Activated T-cell treated with anti-CD3 and anti-CD28 coated beads, Interleukin-2, amount 50 U/mL, for 4 hours (primary cell): Measurements from ENCODE around the gene LARGE1. TPM values are rescaled to one million over a fixed set of nuclear protein-coding genes. Genes with fewer than 3 reads are reported as not detected.

Source experiments
- ATAC-seq, 2 donors: fragments of 200-7000 bp; cut with Tn5 transposase; one replicate each; pipeline ENCODE4 v1.10.0; 2021
- DNase-seq: peaks from one replicate; pipeline ENCODE4 v3.0.0-alpha.2; 2020
- H3K27me3 Mint-ChIP-seq: one replicate; pipeline ENCODE4 v1.8.0; 2021; ENCODE audit warnings: low read depth, mixed read lengths
- H3K36me3 Mint-ChIP-seq: one replicate; pipeline ENCODE4 v1.8.0; 2022; ENCODE audit warnings: mixed read lengths; ENCODE audit not compliant: insufficient read depth
- H3K4me1 Mint-ChIP-seq: one replicate; pipeline ENCODE4 v1.8.0; 2021; ENCODE audit warnings: low read depth, mixed read lengths
- H3K4me3 Mint-ChIP-seq: one replicate; pipeline ENCODE4 v1.8.0; 2021; ENCODE audit warnings: mild to moderate bottlenecking, moderate library complexity, mixed read lengths
- H3K9me3 Mint-ChIP-seq: one replicate; pipeline ENCODE4 v1.8.0; 2021; ENCODE audit warnings: mixed read lengths
- total RNA-seq, 3 donors: library from RNA; stranded (reverse); gene quantifications; one replicate each; pipeline ENCODE4 v1.2.1, GENCODE V29; 2021

LARGE1 gene
- total RNA-seq, 3 donors from 2014 or later: 0.73 to 2.2 (median 1.0) TPM

DNA sequence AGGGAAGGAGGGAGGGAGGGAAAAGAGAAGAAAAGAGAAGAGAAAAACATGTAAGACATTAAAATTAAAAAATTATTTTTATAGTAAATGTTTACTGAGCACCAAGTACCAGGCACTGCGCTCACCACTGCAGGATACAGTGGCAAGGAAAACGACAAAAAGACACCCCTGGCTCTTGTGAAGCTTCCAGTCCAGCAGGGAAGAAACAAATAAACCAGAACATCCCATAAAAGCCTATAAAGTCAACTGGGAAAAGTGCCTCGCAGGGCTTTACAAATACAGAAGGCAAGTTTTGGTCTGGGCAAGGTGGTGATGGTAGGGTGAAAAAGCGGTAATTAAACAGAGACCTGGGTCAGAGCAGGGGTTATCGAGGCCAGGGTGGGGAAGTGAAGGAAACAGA lies 33.6 kb downstream of the LARGE1 start:
- H3K27me3 Mint-ChIP-seq: no peaks in the 10 kb centered on the region
- no peak for DNase-seq
- H3K4me3 Mint-ChIP-seq: no peak overlapping the region
- no peaks in the 10 kb centered on the region for H3K4me1 Mint-ChIP-seq
- H3K36me3 Mint-ChIP-seq: no peaks in the 10 kb centered on the region
- ATAC-seq: no peak
- H3K9me3 Mint-ChIP-seq: no peaks in the 10 kb centered on the region

DNA sequence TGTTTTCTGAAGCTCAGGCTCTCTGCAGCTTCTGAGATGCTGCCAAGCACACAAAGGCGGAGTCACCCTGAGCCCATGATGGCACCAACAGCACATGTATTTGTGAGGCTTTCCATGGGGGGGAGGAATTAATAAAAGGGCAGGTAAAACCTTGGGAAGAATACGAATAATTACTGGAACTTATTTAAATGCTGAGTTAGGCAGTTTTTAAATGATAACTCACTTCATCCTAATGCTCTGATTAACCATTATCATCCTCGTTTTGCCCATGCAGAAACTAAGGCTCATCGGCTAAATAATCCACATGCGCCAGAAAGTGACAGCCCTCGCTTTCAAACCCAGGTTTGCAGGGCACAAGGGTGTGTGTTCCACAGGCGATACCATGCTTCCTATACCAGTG lies 35.4 kb downstream of the LARGE1 start:
- no peaks in the 10 kb centered on the region for H3K27me3 Mint-ChIP-seq
- no peaks in the 10 kb centered on the region for H3K9me3 Mint-ChIP-seq
- DNase-seq: no peak
- H3K4me1 Mint-ChIP-seq: no peaks in the 10 kb centered on the region
- no peaks in the 10 kb centered on the region for H3K36me3 Mint-ChIP-seq
- H3K4me3 Mint-ChIP-seq: no peak overlapping the region
- ATAC-seq: no peak

DNA sequence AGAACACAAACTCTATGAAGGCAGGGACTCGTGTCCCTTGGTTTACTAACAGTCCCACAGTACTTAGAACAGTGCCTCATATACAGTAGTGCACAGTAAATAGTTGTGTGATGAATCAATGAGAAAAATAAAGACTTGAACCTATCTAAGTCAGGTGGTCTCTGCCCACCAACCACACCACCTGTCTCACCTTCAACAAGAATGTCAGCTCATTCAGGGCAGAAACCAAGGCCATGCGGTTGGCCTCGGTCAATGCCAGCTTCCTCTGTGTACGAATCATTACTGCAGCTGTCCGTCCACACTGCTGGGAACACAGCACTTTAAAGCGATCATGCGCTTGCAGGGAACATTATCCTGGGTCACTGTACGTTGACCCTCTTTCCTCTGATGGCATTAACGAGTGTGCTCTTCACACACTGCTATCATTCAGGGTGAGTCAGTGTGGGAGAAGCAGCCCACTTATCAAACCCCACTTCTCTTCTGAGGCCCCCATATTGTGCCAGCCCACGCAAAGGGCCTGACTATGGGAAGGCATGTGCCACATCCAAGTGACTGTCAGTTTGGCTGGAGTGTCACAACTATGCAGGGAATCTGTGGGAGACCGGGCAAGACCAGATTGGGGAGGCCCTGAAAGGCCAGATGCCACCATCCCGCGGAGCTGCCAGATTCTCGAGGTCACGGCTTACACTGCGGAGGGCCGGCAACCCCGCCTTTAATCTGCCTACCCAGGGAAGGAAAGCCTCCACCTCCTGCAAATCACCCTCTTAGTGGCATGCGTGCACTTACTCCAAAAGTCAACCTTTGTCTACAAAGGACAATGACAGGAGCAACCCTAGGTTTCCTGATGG lies 36.1 kb downstream of the LARGE1 start:
- no peaks in the 10 kb centered on the region for H3K36me3 Mint-ChIP-seq
- ATAC-seq (no peak), DNase-seq (no peak)
- no peak overlapping the region for H3K4me3 Mint-ChIP-seq
- H3K27me3 Mint-ChIP-seq: no peaks in the 10 kb centered on the region
- H3K4me1 Mint-ChIP-seq: no peaks in the 10 kb centered on the region
- no peaks in the 10 kb centered on the region for H3K9me3 Mint-ChIP-seq

DNA sequence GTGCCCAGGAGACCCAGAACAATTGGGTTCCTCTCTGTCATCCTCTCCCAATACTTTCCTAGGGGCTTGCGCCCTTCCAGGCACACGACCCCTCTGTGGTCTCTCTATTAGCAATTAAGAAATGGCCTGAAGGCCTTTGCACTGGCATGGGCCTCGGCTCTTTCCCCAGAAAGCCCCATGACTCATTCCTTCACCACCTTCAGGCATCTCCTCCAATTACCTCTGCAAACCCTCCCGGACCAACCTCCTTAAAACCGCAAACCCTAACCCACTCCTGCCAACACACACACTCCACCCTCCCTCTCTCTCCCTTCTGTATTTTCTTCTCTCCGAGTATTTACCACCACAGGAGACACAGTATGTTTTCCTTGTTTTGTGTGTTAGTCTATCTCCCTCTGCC lies 36.7 kb downstream of the LARGE1 start:
- H3K9me3 Mint-ChIP-seq: no peaks in the 10 kb centered on the region
- ATAC-seq: no peak
- DNase-seq: no peak
- no peaks in the 10 kb centered on the region for H3K27me3 Mint-ChIP-seq
- H3K36me3 Mint-ChIP-seq: no peaks in the 10 kb centered on the region
- H3K4me3 Mint-ChIP-seq: no peak overlapping the region
- H3K4me1 Mint-ChIP-seq: no peaks in the 10 kb centered on the region

DNA sequence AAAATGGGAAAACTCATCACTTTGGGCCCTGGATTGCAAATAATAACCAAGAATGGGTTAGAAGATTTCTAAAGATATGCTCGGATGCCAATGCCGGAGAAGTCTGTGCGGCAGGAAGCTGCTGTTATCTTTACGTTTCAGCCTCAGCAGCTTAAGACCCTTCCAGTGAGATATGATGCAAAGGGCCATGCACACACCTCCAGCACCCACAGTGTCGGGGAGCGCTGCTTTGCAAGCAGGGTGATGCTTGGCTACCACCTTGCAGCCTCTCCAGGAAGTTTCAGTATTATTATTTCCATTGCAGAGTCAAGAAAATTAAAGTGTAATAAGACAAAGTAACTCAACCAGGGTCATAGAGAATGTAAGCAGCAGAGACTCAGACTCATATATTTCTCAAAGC lies 37.3 kb downstream of the LARGE1 start:
- Mint-ChIP-seq H3K4me1 (no peaks in the 10 kb centered on the region), H3K9me3 (no peaks in the 10 kb centered on the region), H3K4me3 (no peak overlapping the region), H3K36me3 (no peaks in the 10 kb centered on the region), H3K27me3 (no peaks in the 10 kb centered on the region)
- DNase-seq (no peak), ATAC-seq (no peak)

- no peaks in the 10 kb centered on the region for H3K4me1 Mint-ChIP-seq
These were observed 39.3 kb downstream of the LARGE1 start for GRCh38 chr22:33880986-33881385.

GRCh38 chr22:33879796-33880195 lies 40.5 kb downstream of the LARGE1 start:
- no peak overlapping the region for H3K4me3 Mint-ChIP-seq
- H3K4me1 Mint-ChIP-seq: no peaks in the 10 kb centered on the region
- H3K9me3 Mint-ChIP-seq: no peaks in the 10 kb centered on the region

More at GRCh38 chr22:33880986-33881385, 39.3 kb downstream of the LARGE1 start:
- no peaks in the 10 kb centered on the region for H3K36me3 Mint-ChIP-seq
- ATAC-seq (no peak), DNase-seq (no peak)
- no peaks in the 10 kb centered on the region for H3K27me3 Mint-ChIP-seq
- H3K9me3 Mint-ChIP-seq: no peaks in the 10 kb centered on the region
- H3K4me3 Mint-ChIP-seq: no peak overlapping the region

GRCh38 chr22:33875316-33875715 lies 45.0 kb downstream of the LARGE1 start:
- ATAC-seq (no peak), DNase-seq (no peak)
- Mint-ChIP-seq H3K9me3 (no peaks in the 10 kb centered on the region), H3K4me1 (no peaks in the 10 kb centered on the region), H3K27me3 (no peaks in the 10 kb centered on the region), H3K36me3 (no peaks in the 10 kb centered on the region), H3K4me3 (no peak overlapping the region)

More at GRCh38 chr22:33879796-33880195, 40.5 kb downstream of the LARGE1 start:
- DNase-seq (no peak), ATAC-seq (no peak)
- Mint-ChIP-seq H3K27me3 (no peaks in the 10 kb centered on the region), H3K36me3 (no peaks in the 10 kb centered on the region)

DNA sequence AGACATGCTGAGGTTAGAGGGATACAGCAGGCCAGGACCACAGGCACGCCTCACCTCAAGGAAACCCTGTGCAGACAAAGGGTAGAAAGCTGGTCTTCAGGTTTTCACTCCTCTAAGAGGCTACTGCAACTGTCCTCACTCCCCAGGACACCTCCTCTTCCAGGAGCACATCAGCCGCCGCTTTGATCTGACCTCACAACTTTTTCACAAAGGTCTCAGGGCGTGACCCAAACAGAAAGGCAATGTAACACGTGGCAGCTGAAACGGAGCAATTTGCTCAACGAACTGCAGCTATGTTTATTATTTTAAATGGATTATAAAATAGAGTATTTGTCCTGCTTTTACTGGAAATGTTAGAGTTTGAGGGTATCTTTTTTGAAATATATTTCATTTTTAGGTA lies 46.1 kb downstream of the LARGE1 start:
- Mint-ChIP-seq H3K27me3 (no peaks in the 10 kb centered on the region), H3K4me3 (no peak overlapping the region), H3K9me3 (no peaks in the 10 kb centered on the region), H3K36me3 (no peaks in the 10 kb centered on the region), H3K4me1 (no peaks in the 10 kb centered on the region)
- DNase-seq: no peak
- ATAC-seq: no peak

DNA sequence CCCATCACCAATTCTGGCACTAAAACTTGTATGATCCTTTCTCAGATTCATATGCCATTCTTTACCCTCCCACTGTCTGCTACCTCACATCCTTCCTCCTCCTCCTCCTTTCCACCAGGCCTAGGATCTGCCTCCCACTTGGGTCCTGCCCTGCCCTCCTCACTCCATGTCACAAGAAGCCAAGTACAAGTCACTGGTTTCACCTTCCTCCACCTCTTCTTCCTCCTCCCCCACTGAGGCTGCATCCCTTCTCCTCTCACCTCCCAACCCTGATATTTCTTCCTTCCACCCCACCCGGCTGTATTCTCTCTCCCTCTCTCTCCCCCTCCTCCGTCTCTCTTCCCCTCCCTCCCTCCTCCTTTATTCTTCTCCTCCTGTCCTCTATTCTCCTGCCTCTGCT lies 46.6 kb downstream of the LARGE1 start:
- H3K36me3 Mint-ChIP-seq: no peaks in the 10 kb centered on the region
- no peaks in the 10 kb centered on the region for H3K4me1 Mint-ChIP-seq
- no peaks in the 10 kb centered on the region for H3K9me3 Mint-ChIP-seq
- no peaks in the 10 kb centered on the region for H3K27me3 Mint-ChIP-seq
- DNase-seq (no peak), ATAC-seq (no peak)
- no peak overlapping the region for H3K4me3 Mint-ChIP-seq

DNA sequence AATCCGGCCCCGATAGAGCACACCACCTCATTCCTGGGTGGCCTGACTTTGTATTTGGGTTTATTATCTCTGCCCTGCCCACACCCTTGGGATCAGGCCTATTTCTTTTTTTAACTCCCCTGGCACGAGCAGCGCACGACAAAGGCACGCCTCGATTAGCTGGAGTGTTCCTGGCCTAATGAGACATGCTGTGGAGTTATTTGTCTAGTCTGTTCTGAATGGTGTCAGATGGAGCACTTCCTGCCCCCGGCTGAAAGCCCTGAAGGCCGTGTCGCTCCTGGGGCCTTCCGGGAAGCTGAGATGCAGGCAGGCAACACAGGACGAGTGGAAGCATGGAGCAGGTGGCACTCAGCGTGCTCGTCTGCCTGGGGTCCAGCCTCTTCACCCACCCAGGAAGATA lies 47.1 kb downstream of the LARGE1 start:
- Mint-ChIP-seq H3K4me1 (no peaks in the 10 kb centered on the region), H3K36me3 (no peaks in the 10 kb centered on the region), H3K4me3 (no peak overlapping the region), H3K9me3 (no peaks in the 10 kb centered on the region), H3K27me3 (no peaks in the 10 kb centered on the region)
- DNase-seq (no peak), ATAC-seq (no peak)

- Mint-ChIP-seq H3K36me3 (no peaks in the 10 kb centered on the region), H3K9me3 (no peaks in the 10 kb centered on the region)
These were observed 48.3 kb downstream of the LARGE1 start for GRCh38 chr22:33871935-33872334.

GRCh38 chr22:33869946-33870345 lies 50.3 kb downstream of the LARGE1 start:
- Mint-ChIP-seq H3K4me3 (no peak overlapping the region), H3K27me3 (no peaks in the 10 kb centered on the region), H3K9me3 (no peaks in the 10 kb centered on the region), H3K36me3 (no peaks in the 10 kb centered on the region), H3K4me1 (no peaks in the 10 kb centered on the region)
- DNase-seq (no peak), ATAC-seq (no peak)

More at GRCh38 chr22:33871935-33872334, 48.3 kb downstream of the LARGE1 start:
- no peaks in the 10 kb centered on the region for H3K4me1 Mint-ChIP-seq
- no peaks in the 10 kb centered on the region for H3K27me3 Mint-ChIP-seq
- no peak overlapping the region for H3K4me3 Mint-ChIP-seq
- no peak for DNase-seq
- no peak for ATAC-seq

DNA sequence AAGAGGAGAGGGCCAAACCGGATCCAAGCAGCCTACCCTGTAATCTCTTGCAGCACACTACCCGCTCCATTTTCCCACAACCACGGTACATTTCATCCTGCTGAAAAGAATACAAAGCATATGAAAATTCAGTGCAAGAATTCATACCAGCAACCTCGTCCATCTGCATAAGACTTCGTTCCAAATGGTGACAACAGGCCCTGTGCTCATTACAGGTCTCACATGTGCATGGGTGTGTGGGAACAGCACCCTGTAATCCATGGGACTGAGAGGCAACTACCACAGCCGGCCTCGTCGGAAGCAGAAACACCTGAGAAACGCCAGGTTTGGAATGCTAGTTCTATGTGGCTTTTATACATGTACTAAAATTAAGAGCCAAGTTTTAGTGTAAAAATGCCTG lies 52.3 kb downstream of the LARGE1 start:
- no peak for ATAC-seq
- no peaks in the 10 kb centered on the region for H3K27me3 Mint-ChIP-seq
- no peak for DNase-seq
- H3K4me3 Mint-ChIP-seq: no peak overlapping the region
- H3K9me3 Mint-ChIP-seq: no peaks in the 10 kb centered on the region
- H3K36me3 Mint-ChIP-seq: no peaks in the 10 kb centered on the region
- H3K4me1 Mint-ChIP-seq: no peaks in the 10 kb centered on the region

DNA sequence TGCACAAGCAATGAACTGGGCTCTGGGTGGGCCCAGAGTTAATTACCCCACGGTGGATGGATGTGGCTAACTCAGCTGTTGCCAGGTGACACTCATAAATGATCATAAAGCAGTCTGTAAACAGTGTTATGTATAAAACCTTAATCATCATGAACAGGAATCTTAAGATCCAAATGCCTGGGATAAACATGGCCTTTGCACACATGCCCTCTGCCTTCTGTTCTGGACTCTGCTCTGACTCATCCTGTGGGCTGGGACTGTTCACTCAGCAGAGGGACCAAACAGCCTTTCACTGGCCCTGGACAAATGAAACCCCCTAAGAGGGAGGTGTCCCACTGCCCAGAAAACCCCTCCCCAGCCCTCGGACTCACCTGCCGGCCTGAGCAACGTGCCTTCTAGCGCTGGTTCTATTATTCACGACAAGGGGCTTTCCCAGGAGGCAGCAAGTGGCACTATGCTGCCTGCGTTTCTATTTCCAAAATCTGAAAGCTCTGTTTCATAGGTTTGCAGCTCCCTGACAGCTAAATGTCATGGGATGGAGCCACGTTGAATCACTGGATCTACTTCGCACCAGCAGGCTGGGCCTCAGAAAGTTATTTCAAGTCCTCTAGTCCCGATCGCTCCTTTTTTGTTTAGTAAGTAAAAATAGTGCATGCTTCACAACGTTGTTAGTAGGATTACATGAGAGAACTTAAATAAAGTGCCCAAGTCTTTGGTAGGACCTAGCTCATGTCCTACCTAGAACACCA lies 53.0 kb downstream of the LARGE1 start:
- no peaks in the 10 kb centered on the region for H3K36me3 Mint-ChIP-seq
- DNase-seq: no peak
- H3K4me3 Mint-ChIP-seq: no peak overlapping the region
- no peak for ATAC-seq
- no peaks in the 10 kb centered on the region for H3K27me3 Mint-ChIP-seq
- H3K4me1 Mint-ChIP-seq: no peaks in the 10 kb centered on the region
- H3K9me3 Mint-ChIP-seq: no peaks in the 10 kb centered on the region
